ENCODE data around the gene GTPBP1. TPM values are rescaled to one million over a fixed set of nuclear protein-coding genes. Genes with fewer than 3 reads are reported as not detected.

The GTPBP1 gene
- total RNA-seq, 1 experiment from 2014 or later = 30.5 TPM

GRCh38 chr22:38720350-38720749 is 14.6 kb downstream of the GTPBP1 start:
- in situ Hi-C loops (cut with HindIII; ENCODE audit: low sequenced_read_pairs) = no loop called here
- DNase-seq (ENCODE audit: low spot score) = no peak

GRCh38 chr22:38721551-38721950 is 15.8 kb downstream of the GTPBP1 start:
- in situ Hi-C loops (cut with HindIII; ENCODE audit: low sequenced_read_pairs) = no loop called here
- no peak for DNase-seq (ENCODE audit: low spot score)

GRCh38 chr22:38724176-38724575 is 18.4 kb downstream of the GTPBP1 start:
- in situ Hi-C loops (cut with HindIII; ENCODE audit: low sequenced_read_pairs) = no loop called here
- no peak for DNase-seq (ENCODE audit: low spot score)

- in situ Hi-C loops (cut with HindIII; ENCODE audit: low sequenced_read_pairs) = no loop called here
- DNase-seq (ENCODE audit: low spot score) = no peak
Measured at GRCh38 chr22:38724926-38725571, 19.3 kb downstream of the GTPBP1 start.

GRCh38 chr22:38725900-38726655 is 20.3 kb downstream of the GTPBP1 start:
- DNase-seq (ENCODE audit: low spot score) = no peak
- in situ Hi-C loops (cut with HindIII; ENCODE audit: low sequenced_read_pairs) = no loop called here

- no peak for DNase-seq (ENCODE audit: low spot score)
- in situ Hi-C loops (cut with HindIII; ENCODE audit: low sequenced_read_pairs) = no loop called here
Measured at GRCh38 chr22:38727123-38727522, 21.4 kb downstream of the GTPBP1 start.

- in situ Hi-C loops (cut with HindIII; ENCODE audit: low sequenced_read_pairs) = no loop called here
- DNase-seq (ENCODE audit: low spot score) = no peak
Measured at GRCh38 chr22:38727530-38728451, 22.0 kb downstream of the GTPBP1 start.

- no peak for DNase-seq (ENCODE audit: low spot score)
- in situ Hi-C loops (cut with HindIII; ENCODE audit: low sequenced_read_pairs) = no loop called here
Measured at GRCh38 chr22:38728871-38729796, 23.4 kb downstream of the GTPBP1 start.

- no peak for DNase-seq (ENCODE audit: low spot score)
- in situ Hi-C loops (cut with HindIII; ENCODE audit: low sequenced_read_pairs) = no loop called here
Measured at GRCh38 chr22:38729946-38730345, 24.2 kb downstream of the GTPBP1 start.

- in situ Hi-C loops (cut with HindIII; ENCODE audit: low sequenced_read_pairs) = no loop called here
- DNase-seq (ENCODE audit: low spot score) = no peak
Measured at GRCh38 chr22:38730411-38730871, 24.7 kb downstream of the GTPBP1 start.

GRCh38 chr22:38731703-38732161 is 26.0 kb downstream of the GTPBP1 start:
- in situ Hi-C loops (cut with HindIII; ENCODE audit: low sequenced_read_pairs) = no loop called here
- DNase-seq (ENCODE audit: low spot score) = no peak

- no peak for DNase-seq (ENCODE audit: low spot score)
- in situ Hi-C loops (cut with HindIII; ENCODE audit: low sequenced_read_pairs) = no loop called here
Measured at GRCh38 chr22:38732251-38732815, 26.6 kb downstream of the GTPBP1 start.

GRCh38 chr22:38733329-38733723 is 27.6 kb downstream of the GTPBP1 start:
- no peak for DNase-seq (ENCODE audit: low spot score)
- in situ Hi-C loops (cut with HindIII; ENCODE audit: low sequenced_read_pairs) = no loop called here

- peak; percentile 91 for DNase-seq (ENCODE audit: low spot score)
- in situ Hi-C loops (cut with HindIII; ENCODE audit: low sequenced_read_pairs) = no loop called here
Measured at GRCh38 chr22:38733724-38734381, 28.1 kb downstream of the GTPBP1 start.

GRCh38 chr22:38734421-38735100 is 28.8 kb downstream of the GTPBP1 start:
- in situ Hi-C loops (cut with HindIII; ENCODE audit: low sequenced_read_pairs) = no loop called here
- no peak for DNase-seq (ENCODE audit: low spot score)

GRCh38 chr22:38735126-38735464 is 29.4 kb downstream of the GTPBP1 start:
- no peak for DNase-seq (ENCODE audit: low spot score)
- in situ Hi-C loops (cut with HindIII; ENCODE audit: low sequenced_read_pairs) = no loop called here

- DNase-seq (ENCODE audit: low spot score) = no peak
- in situ Hi-C loops (cut with HindIII; ENCODE audit: low sequenced_read_pairs) = no loop called here
Measured at GRCh38 chr22:38735465-38736256, 29.9 kb downstream of the GTPBP1 start.

Measured in G401 (cell line).